ENCODE data around the gene XPC.
"Not testable (repeated sequence)": the region's sequence is repeated elsewhere in the genome, so short reads cannot be mapped to it uniquely, and the experiment has no call there.

Gene XPC

DNA sequence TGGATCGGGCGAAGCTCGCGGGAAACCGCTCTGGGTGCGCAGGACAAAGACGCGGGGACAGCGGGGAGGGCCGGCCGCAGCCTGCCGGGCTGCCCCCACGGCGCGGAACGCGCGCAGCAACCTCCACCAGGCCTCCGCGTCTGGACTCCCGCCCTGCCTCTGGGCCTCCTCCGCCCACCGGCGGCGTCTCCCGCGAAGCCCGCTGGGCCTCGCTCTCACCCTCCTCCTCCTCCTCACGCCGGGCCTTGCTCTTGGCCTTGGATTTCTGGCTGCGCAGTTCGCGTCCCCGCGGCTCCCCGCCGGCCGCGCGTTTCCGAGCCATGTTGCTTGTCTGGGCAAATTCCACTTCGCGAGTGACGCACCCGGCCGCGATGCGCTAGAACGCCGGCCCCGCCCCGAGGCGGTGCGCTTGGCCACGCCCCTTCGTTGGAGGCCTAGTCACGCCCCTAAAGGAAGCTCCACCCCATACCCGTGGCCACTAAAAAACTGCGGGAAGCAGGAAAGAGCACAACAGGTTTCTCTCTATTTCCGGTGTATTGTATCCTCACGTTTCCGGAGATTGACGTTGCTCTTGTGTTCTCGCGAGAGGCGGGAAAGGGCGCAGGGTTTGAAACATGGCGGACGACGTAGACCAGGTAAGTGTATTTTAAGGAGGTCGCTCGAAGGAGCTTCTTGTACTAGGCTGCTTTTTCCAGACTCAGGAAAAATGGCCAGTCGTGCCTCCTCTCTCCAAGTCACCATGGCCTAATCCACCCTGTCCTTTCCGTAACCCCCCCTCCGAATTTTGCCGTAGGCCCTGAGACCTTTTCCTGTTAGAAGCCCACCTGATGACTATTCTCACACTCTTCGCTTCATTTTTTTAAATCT lies at the start of gene XPC, which contains the start of gene LSM3:
Gene XPC (minus strand): TSS at position 355 of the 867 bp plus-strand sequence. CDS start 33 bp downstream, at position 322.
Gene LSM3 (plus strand): TSS at position 571 of the 867 bp plus-strand sequence. CDS start 44 bp downstream, at position 615.
- peak; percentile 97 for DNase-seq (ENCODE audit: low spot score)

DNA sequence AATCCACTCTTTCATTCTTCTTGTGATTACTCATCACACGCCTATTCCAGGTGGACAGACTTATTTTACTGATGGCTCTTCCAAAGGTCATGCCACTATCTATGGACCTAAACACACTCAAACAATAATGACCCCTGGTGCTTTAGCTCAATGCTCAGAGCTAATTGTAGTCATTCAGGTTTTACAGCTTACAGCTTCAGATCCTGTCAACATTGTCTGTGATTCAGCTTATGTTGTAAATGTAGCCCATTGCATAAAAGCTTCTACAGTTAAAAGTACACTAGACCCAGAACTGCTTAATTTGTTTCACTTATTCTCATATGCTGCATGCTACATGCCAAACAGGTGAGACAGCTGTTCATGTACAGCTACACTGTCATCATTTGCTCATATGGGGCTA lies 49.5 kb upstream of the XPC start:
- DNase-seq (ENCODE audit: low spot score), result no peak

DNA sequence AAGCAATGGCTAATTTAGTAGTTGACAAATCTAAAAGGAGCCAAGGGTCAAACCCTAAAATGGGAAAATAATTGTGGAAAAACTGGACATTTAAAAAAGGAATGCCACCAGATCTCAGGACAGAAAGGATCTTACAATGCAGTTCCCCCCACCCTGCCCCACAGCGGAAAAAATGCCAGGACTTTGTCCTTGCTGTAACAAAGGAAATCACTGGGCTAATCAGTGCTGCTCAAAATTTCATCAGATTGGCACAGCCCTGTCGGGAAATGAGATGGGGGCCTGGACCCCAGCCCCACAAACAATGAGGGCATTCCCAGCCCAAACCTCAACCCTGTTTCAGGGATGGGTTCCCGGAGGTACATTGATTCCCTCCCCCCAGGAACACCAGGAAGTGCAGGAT lies 48.0 kb upstream of the XPC start:
- DNase-seq (ENCODE audit: low spot score), result not testable (repeated sequence)

DNA sequence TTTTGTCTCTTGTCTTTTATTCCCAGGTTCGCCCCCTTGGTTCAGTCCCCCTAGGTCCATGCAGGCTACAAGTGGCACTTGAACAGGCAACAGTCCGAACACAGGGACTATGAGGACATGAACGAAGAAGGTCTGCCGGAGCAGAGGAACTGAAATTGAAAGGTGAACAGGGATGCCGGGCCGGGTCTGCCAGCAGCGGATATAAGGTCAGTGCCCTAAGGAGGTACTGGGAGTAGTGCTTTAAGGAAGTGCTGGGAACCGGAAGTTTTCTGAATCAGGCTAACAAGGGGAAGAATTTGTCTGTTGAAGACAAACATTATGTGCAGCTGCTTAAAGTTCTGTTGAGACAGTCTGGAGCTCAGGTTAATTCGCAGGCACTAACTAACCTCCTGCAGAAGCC lies 47.0 kb upstream of the XPC start:
- DNase-seq (ENCODE audit: low spot score), result no peak

DNA sequence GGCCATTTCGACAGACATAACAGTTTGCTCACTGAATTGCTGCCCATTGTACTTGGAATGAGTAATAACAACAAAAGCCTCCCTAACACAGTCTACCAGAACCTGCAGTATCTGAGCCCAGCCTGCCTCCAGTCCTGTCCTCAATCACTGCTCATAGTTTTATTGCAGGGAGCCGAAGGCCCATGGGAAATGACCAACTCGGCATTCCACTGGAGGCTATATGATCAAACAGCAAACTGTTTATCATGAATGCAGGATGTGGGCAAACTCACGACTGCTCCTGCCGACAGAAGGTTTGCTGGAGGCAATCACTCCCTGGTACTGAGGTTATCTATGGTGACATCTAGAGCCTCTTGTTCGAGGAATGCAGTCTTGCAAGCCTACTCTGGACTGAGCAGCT lies 46.5 kb upstream of the XPC start:
- no peak for DNase-seq (ENCODE audit: low spot score)

DNA sequence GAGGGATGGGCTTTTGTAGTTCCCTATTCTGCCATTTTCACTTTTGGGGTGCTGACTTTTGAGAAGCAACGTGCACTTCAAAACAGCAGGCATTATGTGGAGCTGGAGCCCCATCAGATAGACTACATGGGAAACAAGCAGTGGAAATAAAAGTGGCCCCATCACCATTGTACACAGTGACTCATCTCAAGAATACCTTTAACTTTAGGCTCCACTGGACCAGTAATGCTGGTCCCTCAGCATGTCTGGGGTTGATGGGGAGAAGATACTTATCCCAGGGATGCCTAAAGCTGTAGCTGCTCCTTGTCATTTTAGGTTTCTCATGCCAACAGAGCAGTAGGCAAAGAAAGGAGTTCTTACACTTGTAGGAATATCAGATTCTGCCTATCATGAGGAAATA lies 45.2 kb upstream of the XPC start:
- no peak for DNase-seq (ENCODE audit: low spot score)

DNA sequence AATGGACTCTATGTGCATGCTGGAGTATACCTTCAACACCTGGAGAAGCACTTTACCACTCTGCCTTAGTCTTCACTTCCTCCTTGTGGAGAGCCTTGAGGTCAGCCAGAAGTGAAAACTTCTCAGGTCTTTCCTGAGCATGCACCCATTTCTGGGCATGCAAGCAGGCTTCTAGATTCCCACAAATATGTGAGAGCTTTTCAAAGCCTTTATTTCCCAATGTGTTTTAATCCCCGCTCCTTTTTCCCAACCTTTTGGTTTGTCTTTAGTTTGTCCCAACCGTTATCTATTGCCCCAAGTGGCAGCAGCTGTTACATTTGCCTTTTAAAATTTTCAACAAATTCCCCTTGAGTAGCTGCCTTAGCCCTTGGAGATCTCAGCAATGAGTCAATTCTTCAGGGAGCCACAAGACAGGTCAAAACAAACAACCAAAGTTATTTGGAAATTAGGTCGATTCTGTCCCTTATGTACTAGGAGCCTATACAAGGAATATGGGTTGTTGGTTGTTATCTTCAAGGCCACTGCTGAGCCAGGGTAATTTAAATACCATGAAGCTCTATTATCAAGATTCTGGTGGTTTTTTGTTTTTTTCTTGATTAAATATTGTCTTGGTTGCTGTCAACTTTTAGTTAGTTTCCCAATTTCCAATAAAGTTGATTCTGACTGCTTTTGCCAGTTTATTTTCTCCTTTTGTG lies 44.6 kb upstream of the XPC start:
- DNase-seq (ENCODE audit: low spot score), result no peak

DNA sequence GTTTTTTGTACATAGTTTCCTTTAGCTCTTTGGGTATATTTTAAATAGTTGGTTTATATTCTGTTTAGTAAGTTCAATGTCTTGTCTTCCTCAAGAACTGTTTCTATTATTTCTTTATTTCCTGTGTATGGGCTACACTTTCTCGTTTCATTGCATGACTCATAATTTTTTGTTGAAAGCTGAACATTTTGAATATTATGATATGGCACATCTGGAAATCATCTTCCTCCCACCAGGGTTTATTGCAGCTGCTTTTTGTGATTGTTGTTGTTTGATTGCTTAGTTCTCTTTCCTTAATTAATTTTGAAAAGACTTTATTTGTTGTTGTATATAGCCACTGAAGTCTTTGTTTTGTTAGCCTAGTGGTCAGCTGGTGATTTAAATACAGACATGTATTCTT lies 44.1 kb upstream of the XPC start:
- no peak for DNase-seq (ENCODE audit: low spot score)

DNA sequence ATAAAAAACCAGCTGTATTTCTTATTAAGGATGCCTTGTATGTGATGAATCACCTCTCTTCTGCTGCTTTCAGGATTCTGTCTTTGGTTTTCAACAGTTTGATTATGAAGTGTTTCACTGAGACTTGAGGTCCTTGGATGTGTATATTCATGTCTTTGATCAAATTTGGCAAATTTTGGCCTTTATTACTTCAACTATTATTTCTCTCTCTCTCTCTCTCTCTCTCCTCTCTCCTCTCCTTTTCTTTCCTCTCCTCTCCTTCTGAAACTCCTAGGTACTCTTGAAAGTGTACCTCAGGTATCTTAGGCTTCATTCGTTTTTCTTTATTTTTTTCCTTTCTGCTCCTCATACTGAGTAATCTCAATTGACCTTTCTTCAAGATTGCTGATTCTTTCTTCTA lies 43.5 kb upstream of the XPC start:
- no peak for DNase-seq (ENCODE audit: low spot score)

DNA sequence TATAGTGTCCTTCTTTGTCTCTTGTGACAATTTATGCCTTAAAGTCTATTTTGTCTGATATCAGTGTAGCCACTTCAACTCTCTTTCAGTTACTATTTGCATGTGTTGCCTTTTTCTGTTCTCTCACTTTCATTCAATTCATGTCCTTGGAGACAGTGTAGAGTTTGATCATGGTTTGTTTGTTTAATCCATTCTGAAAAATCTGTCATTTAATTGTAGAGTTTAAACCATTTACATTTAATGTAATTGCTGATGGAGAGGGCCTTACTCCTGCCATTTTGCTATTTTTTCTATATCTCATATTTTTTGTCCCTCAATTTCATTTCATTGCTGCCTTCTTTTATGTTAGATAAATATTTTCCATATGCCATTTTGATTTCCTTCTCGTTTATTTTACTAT lies 42.5 kb upstream of the XPC start:
- no peak for DNase-seq (ENCODE audit: low spot score)

DNA sequence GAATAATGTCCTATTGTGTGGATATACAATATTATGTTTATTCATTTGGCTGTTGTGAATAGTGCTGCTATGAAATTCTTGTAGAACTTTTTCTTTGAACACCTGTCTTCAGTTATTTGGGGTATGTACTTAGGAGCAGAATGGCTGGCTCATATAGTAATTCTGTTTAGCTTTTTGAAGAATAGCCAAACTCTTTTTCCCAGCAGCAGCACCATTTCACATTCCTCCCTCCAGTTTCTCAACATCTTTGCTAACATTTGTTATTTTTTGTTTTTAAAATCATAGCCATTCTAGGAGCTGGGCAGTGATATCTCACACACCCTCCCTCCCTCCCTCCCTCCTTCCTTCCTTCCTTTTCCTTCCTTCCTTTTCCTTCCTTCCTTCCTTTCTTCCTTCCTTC lies 40.0 kb upstream of the XPC start:
- DNase-seq (ENCODE audit: low spot score), result no peak

DNA sequence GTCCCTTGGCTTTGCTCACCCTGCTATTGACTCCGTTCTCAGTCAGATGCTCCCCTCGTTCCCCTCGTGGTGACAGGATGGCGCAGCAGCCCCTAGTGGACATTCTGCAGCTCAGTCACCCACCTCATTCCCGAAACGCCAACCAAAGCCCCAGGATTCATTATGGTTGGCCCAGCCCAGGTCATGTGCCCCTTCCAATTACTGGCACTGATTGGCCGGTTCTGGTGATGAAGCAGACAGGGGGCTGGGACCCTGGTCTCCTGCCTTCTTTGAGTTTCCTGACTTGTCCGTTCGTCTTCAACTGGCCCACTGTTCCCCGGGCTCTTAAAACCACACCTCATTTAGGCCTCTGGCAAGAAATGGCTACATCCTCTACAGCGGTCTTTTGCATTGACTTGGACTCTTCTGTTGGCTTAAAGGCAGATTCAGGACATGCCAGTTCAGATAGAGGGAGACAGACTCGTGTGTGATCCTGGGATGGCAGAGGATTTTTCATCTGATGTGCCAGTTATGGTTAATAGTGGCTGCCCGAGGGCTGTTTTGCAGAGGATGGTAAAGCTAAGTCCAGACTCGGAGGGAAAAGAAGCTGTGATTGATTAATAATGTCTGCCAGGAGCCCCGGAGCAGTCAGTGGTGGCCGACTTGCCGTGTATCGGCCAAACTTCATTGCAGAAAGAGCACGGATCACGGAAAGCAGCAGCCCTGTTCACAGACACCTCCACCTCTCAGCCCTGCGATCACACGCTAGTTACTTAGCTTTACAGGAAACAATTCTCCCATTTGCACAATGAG lies 38.1 kb upstream of the XPC start:
- peak; percentile 91 for DNase-seq (ENCODE audit: low spot score)

DNA sequence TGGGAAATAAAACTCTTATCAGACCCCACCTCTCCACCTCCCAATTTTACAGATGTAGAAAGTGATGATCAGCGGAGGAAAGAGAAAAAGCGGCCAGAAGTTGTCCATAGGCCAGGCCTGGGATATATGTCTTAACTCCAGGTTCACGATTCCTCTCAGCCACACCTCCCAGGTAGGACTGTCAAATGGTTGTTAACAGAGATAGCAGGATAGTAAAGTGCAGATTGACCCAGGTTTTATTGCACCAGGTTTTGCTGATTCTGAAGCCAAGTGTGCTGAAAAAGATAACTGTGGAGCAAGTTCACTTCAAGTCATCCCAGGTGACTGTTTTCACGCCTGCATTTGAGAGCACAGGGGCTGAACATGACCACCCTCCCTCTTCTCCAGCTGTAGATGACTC lies 36.4 kb upstream of the XPC start:
- no peak for DNase-seq (ENCODE audit: low spot score)

DNA sequence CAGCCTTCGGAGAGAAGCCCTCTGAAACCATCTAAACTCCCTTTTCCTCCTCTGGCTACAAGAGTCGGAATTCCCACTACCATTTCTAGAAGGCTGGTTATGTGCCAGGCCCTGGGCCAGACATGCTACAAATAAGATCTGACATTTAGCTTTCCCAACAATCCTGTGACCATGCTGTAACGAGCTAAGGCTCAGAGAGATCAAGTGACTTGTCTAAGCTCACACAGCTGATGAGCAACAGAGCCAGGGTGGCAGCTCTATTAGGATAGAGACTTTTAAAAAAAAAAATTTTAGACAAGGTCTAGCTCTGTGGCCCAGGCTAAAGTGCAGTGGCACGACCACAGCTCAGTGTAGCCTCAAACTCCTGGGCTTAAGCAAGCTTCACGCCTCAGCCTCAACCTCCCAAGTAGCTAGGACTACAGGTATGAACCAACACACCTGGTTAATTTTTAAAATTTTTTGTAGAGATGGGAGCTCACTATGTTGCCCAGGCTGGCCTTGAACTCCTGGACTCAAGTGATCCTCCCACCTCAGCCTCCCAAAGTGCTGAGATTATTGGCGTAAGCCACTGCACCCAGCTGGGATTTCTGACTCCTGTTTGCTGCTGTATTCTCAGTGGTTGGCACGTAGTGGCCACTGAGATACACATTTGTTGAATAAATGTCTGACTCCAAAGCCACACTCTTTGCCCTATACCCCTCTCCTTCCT lies 34.8 kb upstream of the XPC start:
- DNase-seq (ENCODE audit: low spot score), result no peak

DNA sequence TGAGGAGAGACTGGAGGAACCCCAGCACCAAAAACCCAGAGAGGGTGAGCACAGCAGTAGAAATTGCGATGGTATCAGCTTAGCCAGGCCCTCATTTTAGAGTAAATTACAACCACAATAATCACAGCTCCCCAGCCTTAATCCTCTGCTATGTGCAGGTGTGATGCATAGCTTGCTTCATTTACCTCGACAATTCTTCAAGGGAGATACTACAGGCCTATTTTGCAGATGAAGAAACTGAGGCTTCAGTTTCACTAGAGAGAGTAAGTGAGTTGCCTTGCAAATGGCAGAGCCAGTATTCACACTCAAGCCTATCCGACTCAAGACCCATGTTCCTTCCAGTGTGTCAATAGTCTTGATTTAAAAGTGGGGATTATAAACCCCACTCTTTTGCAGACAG lies 33.6 kb upstream of the XPC start:
- DNase-seq (ENCODE audit: low spot score), result no peak

DNA sequence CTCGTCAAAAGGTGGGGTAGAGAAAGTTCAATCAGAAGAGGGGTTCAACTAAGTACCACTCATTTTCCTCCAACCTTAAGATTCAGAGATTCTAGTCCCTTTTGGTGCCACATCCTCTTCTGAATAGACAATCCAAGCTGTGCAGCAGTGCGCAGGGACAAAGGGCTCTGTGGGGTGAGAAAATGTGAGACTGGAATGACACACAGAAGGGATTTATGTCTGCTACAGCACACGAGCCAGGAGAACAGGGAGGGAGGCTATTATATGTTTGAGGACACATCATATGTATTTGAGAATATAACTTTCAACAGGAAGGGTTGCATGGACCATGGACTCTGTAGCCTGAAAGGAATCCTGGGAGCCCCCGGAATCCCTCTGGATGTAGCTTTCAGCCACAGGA lies 33.2 kb upstream of the XPC start:
- DNase-seq (ENCODE audit: low spot score), result no peak

DNA sequence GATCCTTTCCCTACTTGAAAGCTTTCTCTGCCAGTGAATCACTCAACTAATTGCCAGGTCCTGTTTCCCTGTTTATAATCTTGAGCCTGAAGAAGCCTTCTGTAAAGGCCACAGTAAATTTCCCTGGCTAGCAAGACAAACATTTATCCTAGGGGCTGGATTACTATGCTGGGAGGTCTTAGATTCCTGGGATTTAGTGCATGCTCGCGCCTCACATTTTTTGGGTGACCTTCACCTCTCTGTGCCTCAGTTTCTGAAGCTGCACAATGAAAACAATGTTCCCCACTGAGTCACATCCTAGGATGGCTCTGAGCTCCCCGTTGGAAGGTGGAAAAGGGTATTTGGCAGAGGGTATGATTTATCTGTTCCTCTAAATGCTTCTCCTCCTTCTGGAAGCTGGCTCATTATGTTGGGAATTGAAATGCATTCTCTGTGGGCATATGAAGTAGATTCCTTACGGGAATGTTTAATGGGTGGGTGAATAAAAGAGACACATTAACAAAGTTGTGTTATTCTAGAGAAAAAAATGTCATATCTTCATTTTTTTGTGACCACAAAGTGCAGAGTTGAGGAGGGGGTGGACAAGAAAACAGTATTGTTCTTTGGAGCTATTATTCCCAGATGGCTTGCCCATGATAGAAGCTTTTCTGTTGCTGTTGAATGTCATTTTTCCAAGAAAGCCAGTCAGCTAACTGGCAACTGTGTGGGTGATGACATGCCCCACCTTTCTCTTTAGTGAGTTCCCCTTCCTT lies 32.6 kb upstream of the XPC start:
- no peak for DNase-seq (ENCODE audit: low spot score)

DNA sequence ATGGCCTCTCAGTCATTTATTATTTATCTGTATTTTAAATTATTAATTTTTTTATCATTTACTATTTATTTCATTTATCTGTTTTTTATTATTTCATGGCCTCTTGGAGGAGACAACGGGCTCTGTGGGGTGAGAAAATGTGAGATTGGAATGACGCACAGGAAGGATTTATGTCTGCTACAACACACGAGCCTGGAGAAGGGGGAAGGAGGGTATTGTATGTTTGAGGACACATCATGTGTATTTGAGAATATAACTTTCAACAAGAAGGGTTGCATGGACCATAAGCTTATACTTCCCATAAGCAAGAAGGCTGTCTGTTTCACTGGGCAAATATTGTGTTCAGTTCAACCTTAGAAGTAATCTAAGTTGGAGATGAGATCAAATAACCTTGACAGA lies 31.9 kb upstream of the XPC start:
- no peak for DNase-seq (ENCODE audit: low spot score)

DNA sequence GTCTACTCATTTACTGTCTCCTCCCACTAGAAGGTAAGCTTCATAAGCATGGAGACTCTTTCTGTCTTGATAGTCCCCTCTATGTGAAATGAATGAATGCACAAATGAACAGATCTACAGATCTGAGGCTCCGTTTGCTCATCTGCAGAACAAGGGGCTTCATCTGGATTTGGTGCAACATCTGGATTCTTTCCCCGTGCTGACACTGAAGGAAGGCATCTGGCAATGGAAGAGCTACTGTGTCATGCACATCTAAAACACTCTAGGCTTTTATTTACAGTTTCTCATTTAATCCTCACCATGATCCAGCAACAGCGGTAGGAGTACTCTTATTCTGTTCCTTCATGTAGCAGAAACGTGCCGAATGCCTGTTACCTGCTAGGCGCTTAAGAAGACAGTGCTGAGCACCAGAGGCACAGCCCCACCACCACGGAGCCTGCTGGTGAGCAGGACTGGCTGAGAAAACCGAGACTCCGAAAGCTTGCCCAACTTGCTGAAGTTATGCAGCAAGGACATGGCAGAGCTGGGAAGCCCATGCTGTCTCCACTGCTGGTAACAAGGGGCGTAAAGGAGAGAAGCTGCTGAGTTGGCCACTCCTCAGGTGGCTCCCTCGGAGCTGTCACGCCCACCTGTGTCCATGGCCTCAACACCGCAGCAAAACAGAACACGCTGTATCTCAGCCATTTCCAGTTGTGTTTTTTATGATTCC lies 31.3 kb upstream of the XPC start:
- DNase-seq (ENCODE audit: low spot score), result no peak

DNA sequence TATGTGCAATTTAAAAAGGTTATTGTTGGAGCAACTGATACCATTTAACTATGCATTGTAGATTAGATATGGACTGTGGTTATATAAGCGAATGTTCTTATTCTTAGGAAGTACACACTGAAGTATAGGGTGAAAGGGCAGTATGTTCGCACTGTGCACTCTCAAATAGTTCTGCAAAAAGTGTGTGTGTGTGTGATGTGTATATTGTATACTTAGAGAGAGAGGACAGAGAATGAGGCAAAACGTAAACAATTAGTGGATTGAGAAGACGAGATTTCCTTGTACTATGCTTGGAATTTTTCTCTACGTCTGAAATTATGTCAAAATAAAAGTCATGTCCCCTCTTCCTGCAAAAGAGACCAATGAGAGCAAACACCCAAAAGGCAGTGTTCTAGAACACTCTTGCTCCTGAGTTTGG lies 30.6 kb upstream of the XPC start:
- DNase-seq (ENCODE audit: low spot score), result no peak

DNA sequence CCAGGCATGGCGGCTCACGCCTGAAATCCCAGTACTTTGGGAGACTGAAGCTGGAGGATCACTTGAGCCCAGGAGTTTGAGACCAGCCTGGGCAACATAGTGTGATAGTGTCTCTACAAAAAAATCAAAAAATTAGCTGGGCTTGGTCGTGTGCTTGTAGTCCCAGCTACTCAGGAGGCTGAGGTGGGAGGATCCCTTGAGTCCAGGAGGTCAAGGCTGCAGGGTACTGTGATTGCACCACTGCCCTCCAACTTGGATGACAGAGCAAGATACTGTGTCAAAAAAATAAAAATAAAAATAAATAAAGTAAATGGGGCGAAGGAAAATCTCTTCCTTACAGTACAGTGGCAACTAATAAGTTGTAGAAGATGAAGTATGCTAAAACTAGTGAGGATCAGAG lies 29.8 kb upstream of the XPC start:
- no peak for DNase-seq (ENCODE audit: low spot score)

Data from HuH-7 (cell line).